ACC112 (cell line): Measurements from ENCODE around the gene GNB1.

Source experiments
- H2AFZ ChIP-seq: fragments of 200-600 bp; sonication (generic); one replicate; pipeline ENCODE4 v1.6.0; 2017; ENCODE audit warnings: antibody characterized with exemption, low read length; ENCODE audit not compliant: unreplicated experiment
- H3K27ac ChIP-seq: fragments of 200-600 bp; sonication (generic); 2 replicates; pipeline ENCODE4 v1.5.1; 2014; ENCODE audit warnings: low read depth, mild to moderate bottlenecking, antibody characterized with exemption, low read length, moderate library complexity
- H3K27me3 ChIP-seq: fragments of 200-600 bp; sonication (generic); 2 replicates; pipeline ENCODE4 v1.6.1; 2014; ENCODE audit warnings: mild to moderate bottlenecking, antibody characterized with exemption, low read length, moderate library complexity, mixed read lengths; ENCODE audit not compliant: insufficient read depth
- H3K36me3 ChIP-seq: fragments of 200-600 bp; sonication (generic); 2 replicates; pipeline ENCODE4 v1.6.1; 2016; ENCODE audit warnings: mild to moderate bottlenecking, antibody characterized with exemption, low read length, moderate library complexity, mixed read lengths; ENCODE audit not compliant: insufficient read depth
- H3K4me1 ChIP-seq: fragments of 200-600 bp; sonication (generic); one replicate; pipeline ENCODE4 v1.6.1; 2016; ENCODE audit warnings: low read length, mixed read lengths; ENCODE audit not compliant: insufficient read depth, unreplicated experiment, control insufficient read depth
- H3K4me3 ChIP-seq: fragments of 200-600 bp; sonication (generic); 2 replicates; pipeline ENCODE4 v1.5.1; 2014; ENCODE audit warnings: mild to moderate bottlenecking, low read depth, low read length
- H3K79me2 ChIP-seq: fragments of 200-600 bp; sonication (generic); one replicate; pipeline ENCODE4 v1.6.0; 2016; ENCODE audit warnings: low read length; ENCODE audit not compliant: control insufficient read depth, unreplicated experiment, insufficient read depth

The GNB1 gene

GRCh38 chr1:1809489-1809888 lies 81.4 kb downstream of the GNB1 start:
- peaks cover 25% of the 10 kb centered on the region for H3K36me3 ChIP-seq
- no peak overlapping the region for H3K27ac ChIP-seq
- H3K4me1 ChIP-seq: no peaks in the 10 kb centered on the region
- no peaks in the 10 kb centered on the region for H3K27me3 ChIP-seq
- no peak overlapping the region for H2AFZ ChIP-seq
- no peak overlapping the region for H3K4me3 ChIP-seq
- peaks cover 30% of the 10 kb centered on the region for H3K79me2 ChIP-seq

DNA sequence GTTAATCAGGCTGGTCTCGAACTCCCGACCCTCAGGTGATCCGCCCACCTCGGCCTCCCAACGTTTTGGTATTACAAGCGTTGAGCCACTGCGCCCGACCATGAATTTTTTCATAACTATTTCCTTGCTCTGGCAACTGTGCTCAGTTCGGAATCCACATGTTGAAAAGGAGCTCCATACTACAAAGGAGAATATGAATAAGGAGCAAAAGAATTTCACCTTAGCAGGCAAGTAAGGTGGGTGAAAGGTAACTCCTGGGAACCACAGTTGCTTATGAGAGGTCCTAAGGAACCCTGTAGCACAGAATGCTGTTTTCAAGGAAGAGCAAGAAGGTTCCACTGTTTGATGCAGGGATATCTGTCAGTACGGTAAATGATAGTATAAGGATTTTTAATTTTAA lies 82.7 kb downstream of the GNB1 start:
- Histone ChIP-seq H3K27ac (no peak overlapping the region), H3K36me3 (peaks cover 26% of the 10 kb centered on the region), H3K27me3 (no peaks in the 10 kb centered on the region), H3K4me3 (no peak overlapping the region), H2AFZ (no peak overlapping the region), H3K79me2 (peaks cover 35% of the 10 kb centered on the region), H3K4me1 (no peaks in the 10 kb centered on the region)

- Histone ChIP-seq H3K36me3 (peaks cover 33% of the 10 kb centered on the region), H3K4me3 (no peak overlapping the region), H3K27ac (peak overlapping the region; percentile 41; the same call in 1 of the 2 replicates), H3K4me1 (no peaks in the 10 kb centered on the region), H2AFZ (no peak overlapping the region), H3K79me2 (peaks cover 37% of the 10 kb centered on the region), H3K27me3 (no peaks in the 10 kb centered on the region)
These were observed 84.0 kb downstream of the GNB1 start for GRCh38 chr1:1806890-1807289.

- H3K79me2 ChIP-seq: peaks cover 57% of the 10 kb centered on the region
- no peak overlapping the region for H2AFZ ChIP-seq
- H3K4me1 ChIP-seq: no peaks in the 10 kb centered on the region
- H3K36me3 ChIP-seq: peaks cover 39% of the 10 kb centered on the region
- no peak overlapping the region for H3K27ac ChIP-seq
- H3K4me3 ChIP-seq: no peak overlapping the region
- no peaks in the 10 kb centered on the region for H3K27me3 ChIP-seq
These were observed 86.6 kb downstream of the GNB1 start for GRCh38 chr1:1804301-1804700.

- Histone ChIP-seq H3K27ac (no peak overlapping the region), H2AFZ (no peak overlapping the region), H3K27me3 (no peaks in the 10 kb centered on the region), H3K36me3 (peaks cover 45% of the 10 kb centered on the region), H3K4me3 (no peak overlapping the region), H3K4me1 (no peaks in the 10 kb centered on the region), H3K79me2 (peaks cover 57% of the 10 kb centered on the region)
These were observed 88.0 kb downstream of the GNB1 start for GRCh38 chr1:1802871-1803270.

- no peak overlapping the region for H3K27ac ChIP-seq
- H3K4me1 ChIP-seq: no peaks in the 10 kb centered on the region
- peaks cover 68% of the 10 kb centered on the region for H3K79me2 ChIP-seq
- no peak overlapping the region for H2AFZ ChIP-seq
- H3K27me3 ChIP-seq: no peaks in the 10 kb centered on the region
- H3K36me3 ChIP-seq: peaks cover 50% of the 10 kb centered on the region
- H3K4me3 ChIP-seq: no peak overlapping the region
These were observed 91.2 kb downstream of the GNB1 start for GRCh38 chr1:1799716-1800115.

DNA sequence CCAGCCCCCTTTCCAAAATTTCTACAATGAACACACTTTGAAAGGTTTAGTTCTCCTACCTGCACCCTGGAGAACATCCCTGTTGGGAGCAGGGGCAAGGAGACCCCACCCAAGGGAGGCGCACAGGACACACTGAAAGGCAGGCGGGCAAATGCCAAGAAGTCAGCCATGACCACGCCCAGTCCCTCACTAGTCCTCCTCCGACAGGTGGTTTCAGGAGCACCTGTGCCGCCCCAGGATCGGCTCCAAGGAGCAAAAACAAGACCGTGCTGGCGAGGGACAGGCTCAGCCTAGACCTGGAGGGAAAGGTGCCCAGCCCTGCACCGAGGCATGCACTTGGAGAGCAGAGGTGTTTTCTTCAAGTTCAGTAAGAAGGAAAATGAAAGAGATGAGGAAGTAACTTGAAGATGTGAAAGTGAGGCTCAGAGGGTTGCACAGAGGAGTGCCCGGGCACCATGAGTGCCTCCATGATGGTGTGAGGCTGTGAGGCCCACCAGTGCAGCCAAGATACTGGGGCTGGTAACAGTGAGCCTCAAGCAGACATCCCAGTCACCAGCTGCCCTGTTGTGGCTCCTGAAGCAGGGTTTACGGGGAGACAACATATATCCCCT lies 93.1 kb downstream of the GNB1 start:
- H3K27ac ChIP-seq: no peak overlapping the region
- H2AFZ ChIP-seq: no peak overlapping the region
- no peak overlapping the region for H3K4me3 ChIP-seq
- H3K36me3 ChIP-seq: peaks cover 45% of the 10 kb centered on the region
- no peaks in the 10 kb centered on the region for H3K4me1 ChIP-seq
- no peaks in the 10 kb centered on the region for H3K27me3 ChIP-seq
- H3K79me2 ChIP-seq: peaks cover 60% of the 10 kb centered on the region

- H2AFZ ChIP-seq: no peak overlapping the region
- H3K4me1 ChIP-seq: no peaks in the 10 kb centered on the region
- peaks cover 51% of the 10 kb centered on the region for H3K79me2 ChIP-seq
- H3K4me3 ChIP-seq: no peak overlapping the region
- no peak overlapping the region for H3K27ac ChIP-seq
- H3K27me3 ChIP-seq: no peaks in the 10 kb centered on the region
- H3K36me3 ChIP-seq: peaks cover 41% of the 10 kb centered on the region
These were observed 94.4 kb downstream of the GNB1 start for GRCh38 chr1:1796466-1796865.

DNA sequence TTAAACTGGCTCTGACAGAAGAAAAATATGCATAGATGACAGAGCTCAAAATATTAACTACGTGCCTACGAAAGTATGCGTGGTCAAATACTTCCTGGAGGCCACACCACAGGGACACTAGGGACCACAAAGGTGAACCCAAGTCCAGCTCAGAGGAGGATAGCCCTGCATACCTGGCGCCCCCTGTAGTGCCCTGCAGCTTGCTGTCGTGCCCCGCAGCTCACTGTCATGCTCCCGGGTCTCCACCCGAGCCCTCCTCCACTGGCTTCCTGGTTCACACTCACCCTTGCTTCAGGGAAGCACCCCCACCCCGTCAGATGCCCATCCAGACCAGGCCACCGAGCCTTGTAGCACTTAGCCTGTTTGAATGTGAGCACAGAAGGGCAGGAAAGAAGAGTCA lies 95.9 kb downstream of the GNB1 start:
- no peaks in the 10 kb centered on the region for H3K27me3 ChIP-seq
- no peak overlapping the region for H2AFZ ChIP-seq
- H3K36me3 ChIP-seq: peaks cover 39% of the 10 kb centered on the region
- H3K79me2 ChIP-seq: peaks cover 41% of the 10 kb centered on the region
- no peak overlapping the region for H3K4me3 ChIP-seq
- no peaks in the 10 kb centered on the region for H3K4me1 ChIP-seq
- no peak overlapping the region for H3K27ac ChIP-seq

GRCh38 chr1:1793481-1794244 lies 97.2 kb downstream of the GNB1 start:
- Histone ChIP-seq H3K4me1 (no peaks in the 10 kb centered on the region), H3K4me3 (no peak overlapping the region), H3K27ac (no peak overlapping the region), H3K79me2 (peaks cover 33% of the 10 kb centered on the region), H3K27me3 (no peaks in the 10 kb centered on the region), H3K36me3 (peaks cover 43% of the 10 kb centered on the region), H2AFZ (no peak overlapping the region)
